Loucy (cell line): ENCODE results near the gene TSR1.

Experiments
- CTCF ChIP-seq: fragments of 200-600 bp; sonication (generic); conservative IDR thresholded peaks from 2 replicates; pipeline ENCODE4 v1.5.1; 2014; ENCODE audit warnings: mild to moderate bottlenecking, antibody characterized with exemption, low read length
- EZH2phosphoT487 ChIP-seq: fragments of 200-600 bp; IDR thresholded peaks from 2 replicates; pipeline ENCODE4 v1.6.1; 2018; ENCODE audit warnings: antibody characterized with exemption, mild to moderate bottlenecking, moderate library complexity, borderline replicate concordance

GRCh38 chr17:2343421-2343820 is 7.2 kb upstream of the TSR1 start:
- TF ChIP-seq CTCF (no peak), EZH2phosphoT487 (no peak)
